Astrocyte (in vitro differentiated cells and primary cell): ENCODE results near the gene ALOX5. TPM values are rescaled to one million over a fixed set of nuclear protein-coding genes. Genes with fewer than 3 reads are reported as not detected.

Experiments used
- DNase-seq: peaks from one replicate; pipeline ENCODE4 v3.0.0-alpha.2; 2010; ENCODE audit warnings: low read depth
- FAIRE-seq: peaks from 2 replicates; lab custom pipeline; 2011; peaks lifted over from hg19 to GRCh38; lab: Jason Lieb, UNC
- H2AFZ ChIP-seq: 2 replicates; pipeline ENCODE4 v1.6.0; 2012; ENCODE audit warnings: low read depth, low read length, inconsistent platforms
- H3K27ac ChIP-seq: 2 replicates; pipeline ENCODE4 v1.5.1; 2011; ENCODE audit warnings: low read depth, low read length, inconsistent platforms
- H3K27me3 ChIP-seq: 2 replicates; pipeline ENCODE4 v1.6.0; 2011; ENCODE audit warnings: low read length, inconsistent platforms; ENCODE audit not compliant: insufficient read depth
- H3K36me3 ChIP-seq: 2 replicates; pipeline ENCODE4 v1.5.1; 2011; ENCODE audit warnings: low read length, inconsistent platforms; ENCODE audit not compliant: insufficient read depth
- H3K4me1 ChIP-seq: 2 replicates; pipeline ENCODE4 v1.5.1; 2011; ENCODE audit warnings: low read length, inconsistent platforms; ENCODE audit not compliant: insufficient read depth
- H3K4me2 ChIP-seq: 2 replicates; pipeline ENCODE4 v1.6.0; 2012; ENCODE audit warnings: low read length, inconsistent platforms
- H3K4me3 ChIP-seq: 2 replicates; pipeline ENCODE4 v1.5.1; 2011; ENCODE audit warnings: low read depth, mild to moderate bottlenecking, low read length, inconsistent platforms; ENCODE audit not compliant: insufficient read depth
- H3K79me2 ChIP-seq: 2 replicates; pipeline ENCODE4 v1.6.0; 2012; ENCODE audit warnings: mild to moderate bottlenecking, low read length, inconsistent platforms; ENCODE audit not compliant: insufficient read depth
- H3K9ac ChIP-seq: 2 replicates; pipeline ENCODE4 v1.6.0; 2012; ENCODE audit warnings: mild to moderate bottlenecking, low read length, inconsistent platforms
- H3K9me3 ChIP-seq: 2 replicates; pipeline ENCODE4 v1.5.1; 2012; ENCODE audit warnings: low read depth, mild to moderate bottlenecking, low read length, inconsistent platforms; ENCODE audit not compliant: insufficient read depth
- H4K20me1 ChIP-seq: 2 replicates; pipeline ENCODE4 v1.6.0; 2012; ENCODE audit warnings: low read length, inconsistent platforms; ENCODE audit not compliant: insufficient read depth
- H3K27ac Mint-ChIP-seq: one replicate; pipeline ENCODE4 v1.8.0; 2021; ENCODE audit warnings: mild to moderate bottlenecking, mixed read lengths; ENCODE audit not compliant: unreplicated experiment
- H3K27me3 Mint-ChIP-seq: one replicate; pipeline ENCODE4 v1.8.0; 2021; ENCODE audit warnings: low read depth, mixed read lengths; ENCODE audit not compliant: unreplicated experiment
- H3K36me3 Mint-ChIP-seq: one replicate; pipeline ENCODE4 v1.8.0; 2021; ENCODE audit warnings: low read depth, mixed read lengths; ENCODE audit not compliant: unreplicated experiment
- H3K4me1 Mint-ChIP-seq: one replicate; pipeline ENCODE4 v1.8.0; 2021; ENCODE audit warnings: low read depth, mixed read lengths; ENCODE audit not compliant: unreplicated experiment
- H3K4me3 Mint-ChIP-seq: one replicate; pipeline ENCODE4 v1.8.0; 2021; ENCODE audit warnings: mild to moderate bottlenecking, moderate library complexity, mixed read lengths; ENCODE audit not compliant: unreplicated experiment
- H3K9me3 Mint-ChIP-seq: one replicate; pipeline ENCODE4 v1.8.0; 2021; ENCODE audit warnings: mild to moderate bottlenecking, mixed read lengths; ENCODE audit not compliant: unreplicated experiment
- CTCF ChIP-seq: IDR thresholded peaks from 2 replicates; pipeline ENCODE4 v1.5.1; 2011; ENCODE audit warnings: low read depth, mild to moderate bottlenecking, inconsistent platforms, low read length, moderate library complexity; ENCODE audit not compliant: insufficient read depth
- EZH2 ChIP-seq: IDR thresholded peaks from 2 replicates; pipeline ENCODE4 v1.6.1; 2012; ENCODE audit warnings: mild to moderate bottlenecking, low read length, inconsistent platforms; ENCODE audit not compliant: insufficient read depth
- total RNA-seq: library from RNA; stranded (reverse); gene quantifications from 2 replicates; pipeline ENCODE4 v1.2.1, GENCODE V29; 2021

Gene ALOX5
- total RNA-seq, 1 donor from 2014 or later: 1.0 TPM

- H3K27me3 ChIP-seq: peaks cover 42% of the 10 kb centered on the region
- H3K27me3 Mint-ChIP-seq: peaks cover 63% of the 10 kb centered on the region
Measured at GRCh38 chr10:45374350-45375052, 485 bp downstream of the ALOX5 start.

GRCh38 chr10:45375101-45375500 is 1.1 kb downstream of the ALOX5 start:
- Mint-ChIP-seq H3K27me3 (peaks cover 61% of the 10 kb centered on the region), H3K9me3 (no peaks in the 10 kb centered on the region), H3K36me3 (no peaks in the 10 kb centered on the region), H3K4me1 (peaks cover 3% of the 10 kb centered on the region), H3K27ac (no peak overlapping the region), H3K4me3 (peak overlapping the region; percentile 45)
- Histone ChIP-seq H3K4me3 (no peak overlapping the region), H3K27ac (no peak overlapping the region), H4K20me1 (no peaks in the 10 kb centered on the region), H3K4me2 (no peak overlapping the region), H3K36me3 (no peaks in the 10 kb centered on the region), H3K79me2 (no peaks in the 10 kb centered on the region), H3K4me1 (no peaks in the 10 kb centered on the region), H3K9ac (no peak overlapping the region), H3K27me3 (peaks cover 42% of the 10 kb centered on the region), H2AFZ (no peak overlapping the region), H3K9me3 (no peaks in the 10 kb centered on the region)
- FAIRE-seq: no peak
- no peak for DNase-seq
- TF ChIP-seq EZH2 (no peak), CTCF (no peak)

More at GRCh38 chr10:45374350-45375052, 485 bp downstream of the ALOX5 start:
- TF ChIP-seq CTCF (no peak), EZH2 (peak; percentile 28)
- no peaks in the 10 kb centered on the region for H3K36me3 Mint-ChIP-seq
- peaks cover 3% of the 10 kb centered on the region for H3K4me1 Mint-ChIP-seq
- H3K9me3 Mint-ChIP-seq: no peaks in the 10 kb centered on the region
- FAIRE-seq (no peak), DNase-seq (no peak)
- H3K79me2 ChIP-seq: no peaks in the 10 kb centered on the region
- H3K27ac ChIP-seq: no peak overlapping the region
- H3K4me2 ChIP-seq: peak overlapping the region; percentile 67
- H3K27ac Mint-ChIP-seq: no peak overlapping the region
- H3K36me3 ChIP-seq: no peaks in the 10 kb centered on the region
- H2AFZ ChIP-seq: no peak overlapping the region
- H3K9ac ChIP-seq: no peak overlapping the region
- H3K4me3 Mint-ChIP-seq: peak overlapping the region; percentile 45
- no peaks in the 10 kb centered on the region for H4K20me1 ChIP-seq
- no peak overlapping the region for H3K4me3 ChIP-seq
- H3K9me3 ChIP-seq: no peaks in the 10 kb centered on the region
- no peaks in the 10 kb centered on the region for H3K4me1 ChIP-seq

- H3K36me3 Mint-ChIP-seq: no peaks in the 10 kb centered on the region
- Histone ChIP-seq H3K9me3 (no peaks in the 10 kb centered on the region), H3K4me3 (no peak overlapping the region), H2AFZ (no peak overlapping the region), H3K4me1 (no peaks in the 10 kb centered on the region), H3K79me2 (no peaks in the 10 kb centered on the region), H3K36me3 (no peaks in the 10 kb centered on the region), H3K27ac (no peak overlapping the region), H3K4me2 (no peak overlapping the region), H4K20me1 (no peaks in the 10 kb centered on the region), H3K9ac (no peak overlapping the region), H3K27me3 (peaks cover 42% of the 10 kb centered on the region)
- FAIRE-seq: no peak
- peaks cover 56% of the 10 kb centered on the region for H3K27me3 Mint-ChIP-seq
- TF ChIP-seq CTCF (no peak), EZH2 (no peak)
- peaks cover 3% of the 10 kb centered on the region for H3K4me1 Mint-ChIP-seq
- H3K4me3 Mint-ChIP-seq: no peak overlapping the region
- DNase-seq: no peak
- no peaks in the 10 kb centered on the region for H3K9me3 Mint-ChIP-seq
- H3K27ac Mint-ChIP-seq: no peak overlapping the region
Measured at GRCh38 chr10:45375716-45376231, 1.8 kb downstream of the ALOX5 start.
